NCI-H526 treated with DMSO at 0.1 percent for 48 hours (cell line): ENCODE data around the gene PDZRN3.
"Not testable (repeated sequence)": the region's sequence is repeated elsewhere in the genome, so short reads cannot be mapped to it uniquely, and the experiment has no call there.

ENCODE experiments used
- DNase-seq: peaks from one replicate; lab custom pipeline; 2025; lab: John Stamatoyannopoulos, UW

PDZRN3 gene

DNA sequence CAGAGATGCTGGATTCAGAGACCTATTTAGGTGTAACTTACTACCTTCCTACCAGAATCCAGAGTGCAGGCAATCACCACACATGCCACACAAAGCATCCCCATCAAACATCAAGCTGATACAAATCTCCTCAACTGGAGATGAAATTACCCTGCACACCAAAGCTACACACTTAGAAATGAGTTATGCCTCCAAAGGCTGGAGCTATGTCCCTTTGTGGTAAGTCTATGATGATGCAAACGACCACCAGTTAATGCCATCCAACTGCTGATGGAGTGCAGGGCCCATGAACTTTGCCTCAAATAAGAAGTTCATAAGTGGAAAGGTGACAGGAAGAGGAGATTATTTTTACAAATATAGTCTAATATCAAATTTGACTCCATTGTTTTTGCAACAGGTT lies 38.1 kb downstream of the PDZRN3 start:
- DNase-seq, result no peak

- peak; percentile 15 for DNase-seq
These were observed 38.6 kb downstream of the PDZRN3 start for GRCh38 chr3:73586190-73586589.

DNA sequence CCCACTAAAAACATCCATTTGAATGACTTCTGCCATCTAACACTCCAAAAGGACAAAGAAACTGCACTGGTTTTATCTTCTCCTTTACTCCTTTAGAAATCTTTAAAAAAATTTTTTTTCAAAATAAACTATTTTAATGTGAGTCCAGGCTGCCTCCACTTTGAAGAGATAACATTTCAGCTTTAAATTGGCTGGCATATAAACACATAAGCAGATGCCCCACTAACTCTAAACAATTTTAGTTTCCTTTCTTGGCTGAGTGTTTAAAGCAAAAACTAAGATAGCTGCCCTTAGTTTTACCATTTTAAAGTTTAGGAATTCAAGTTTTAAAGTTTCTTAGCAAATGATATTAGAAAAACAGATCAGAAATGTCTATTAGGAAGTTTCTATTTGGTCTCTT lies 39.9 kb downstream of the PDZRN3 start:
- DNase-seq, result no peak

DNA sequence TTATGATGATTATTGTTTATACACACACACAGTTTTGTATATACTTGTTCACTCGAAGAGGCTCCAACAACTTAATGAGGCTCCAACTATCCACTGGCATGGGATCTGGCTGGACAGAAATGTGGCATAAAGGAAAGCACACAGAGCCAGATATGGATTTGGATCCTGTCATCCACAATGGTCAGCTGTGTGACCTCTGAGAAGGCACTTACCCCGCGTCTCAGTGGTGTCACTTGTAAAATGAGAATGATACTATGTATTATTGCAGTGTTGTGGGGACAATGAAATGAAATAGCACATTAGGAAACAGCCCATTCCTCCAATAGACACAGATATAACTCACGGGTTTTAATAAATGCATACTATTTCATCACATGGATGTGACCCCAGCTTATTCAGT lies 42.2 kb downstream of the PDZRN3 start:
- no peak for DNase-seq

- no peak for DNase-seq
These were observed 43.5 kb downstream of the PDZRN3 start for GRCh38 chr3:73581134-73581846.

DNA sequence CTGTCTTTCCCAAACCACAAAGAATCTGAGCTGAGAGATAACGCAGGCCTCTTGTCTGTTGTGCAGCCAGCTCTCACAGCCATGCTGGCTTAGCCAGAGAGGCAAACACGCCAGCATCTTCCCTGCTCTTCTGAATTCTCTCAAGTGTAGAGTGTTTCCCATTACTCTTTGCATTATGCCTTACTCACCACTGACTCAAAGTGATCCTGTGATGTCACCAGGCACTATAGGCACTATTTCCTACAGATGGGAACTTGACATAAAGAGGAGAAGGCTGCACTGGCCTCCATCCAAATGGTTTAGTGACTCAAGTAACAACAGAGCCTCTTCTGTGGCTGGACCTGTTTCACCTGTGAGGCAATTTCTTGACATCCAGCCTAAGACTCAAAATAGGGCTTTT lies 44.4 kb downstream of the PDZRN3 start:
- DNase-seq, result no peak

- DNase-seq, result no peak
These were observed 47.0 kb downstream of the PDZRN3 start for GRCh38 chr3:73577704-73578103.

- DNase-seq, result no peak
These were observed 47.7 kb downstream of the PDZRN3 start for GRCh38 chr3:73576999-73577461.

GRCh38 chr3:73575953-73576352 lies 48.8 kb downstream of the PDZRN3 start:
- DNase-seq, result no peak

DNA sequence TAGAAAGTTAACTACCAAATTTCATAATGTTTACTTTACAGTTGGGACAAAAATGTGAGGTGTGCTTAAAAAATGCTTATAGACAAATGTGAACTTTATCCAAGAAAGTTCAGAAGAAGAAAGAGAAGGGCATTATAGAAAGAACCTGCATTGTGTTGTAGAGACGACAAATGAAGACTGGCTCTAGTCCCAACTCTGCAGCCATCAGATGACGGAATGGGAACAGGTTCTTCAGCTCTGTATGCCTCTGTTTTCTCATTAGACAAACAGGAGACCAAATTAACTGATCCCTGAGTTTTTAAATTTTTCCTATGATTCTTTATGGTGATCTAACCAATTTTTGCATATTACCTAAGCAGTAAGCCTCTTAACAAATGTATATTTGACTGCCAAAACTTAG lies 49.2 kb downstream of the PDZRN3 start:
- DNase-seq, result no peak

GRCh38 chr3:73573204-73573603 lies 51.5 kb downstream of the PDZRN3 start:
- no peak for DNase-seq

- DNase-seq, result no peak
These were observed 52.4 kb downstream of the PDZRN3 start for GRCh38 chr3:73572368-73572767.

DNA sequence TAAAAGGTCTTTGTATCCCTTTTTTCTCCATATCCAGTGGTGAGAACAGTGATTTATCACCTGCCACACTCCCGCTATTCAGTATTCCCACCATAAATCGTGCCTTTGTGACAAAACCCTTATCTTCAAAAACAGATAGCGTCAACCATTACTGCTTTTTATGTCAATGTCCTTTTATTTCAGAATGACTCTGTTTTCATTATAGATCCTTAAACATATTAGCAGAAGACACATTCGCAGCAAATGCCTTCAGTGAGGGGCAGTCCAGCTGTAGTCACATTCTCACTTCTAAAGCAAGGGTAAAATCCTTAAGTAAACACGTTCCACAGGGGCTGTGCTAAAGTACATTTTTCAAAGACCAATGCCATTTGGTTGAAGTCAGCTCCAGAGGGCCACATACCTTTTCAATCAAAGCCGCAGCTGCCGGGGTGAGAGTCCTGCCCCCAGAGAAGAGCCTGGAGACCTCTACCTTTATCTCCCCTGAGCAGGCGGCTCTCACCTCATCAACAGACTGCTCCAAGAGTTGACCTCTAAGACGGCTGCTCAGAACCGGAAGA lies 53.4 kb downstream of the PDZRN3 start:
- no peak for DNase-seq

GRCh38 chr3:73569246-73569760 lies 55.4 kb downstream of the PDZRN3 start:
- no peak for DNase-seq

DNA sequence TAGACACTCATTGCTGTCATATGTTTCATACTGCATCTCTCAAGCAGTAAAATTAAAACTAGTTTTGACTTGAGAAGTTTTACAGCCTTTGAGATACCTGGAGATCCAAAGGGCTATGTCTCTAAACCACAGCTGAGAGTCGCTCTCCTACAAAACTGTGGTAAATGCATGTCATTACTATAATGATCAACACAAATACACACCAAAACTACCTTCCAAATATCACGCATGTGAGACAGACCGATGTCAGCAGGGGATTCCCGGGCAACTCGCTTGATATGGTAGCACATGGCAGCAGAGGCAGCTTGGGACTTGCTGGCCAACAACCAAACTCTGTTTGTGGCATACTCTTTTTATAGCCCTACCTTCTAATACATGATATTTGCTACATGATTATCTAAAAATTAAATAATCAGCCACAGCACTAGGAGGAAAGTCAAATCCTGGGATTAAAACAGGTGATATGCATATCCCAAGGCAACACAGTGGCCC lies 56.3 kb downstream of the PDZRN3 start:
- DNase-seq, result no peak

GRCh38 chr3:73565374-73565773 lies 59.4 kb downstream of the PDZRN3 start:
- not testable (repeated sequence) for DNase-seq

DNA sequence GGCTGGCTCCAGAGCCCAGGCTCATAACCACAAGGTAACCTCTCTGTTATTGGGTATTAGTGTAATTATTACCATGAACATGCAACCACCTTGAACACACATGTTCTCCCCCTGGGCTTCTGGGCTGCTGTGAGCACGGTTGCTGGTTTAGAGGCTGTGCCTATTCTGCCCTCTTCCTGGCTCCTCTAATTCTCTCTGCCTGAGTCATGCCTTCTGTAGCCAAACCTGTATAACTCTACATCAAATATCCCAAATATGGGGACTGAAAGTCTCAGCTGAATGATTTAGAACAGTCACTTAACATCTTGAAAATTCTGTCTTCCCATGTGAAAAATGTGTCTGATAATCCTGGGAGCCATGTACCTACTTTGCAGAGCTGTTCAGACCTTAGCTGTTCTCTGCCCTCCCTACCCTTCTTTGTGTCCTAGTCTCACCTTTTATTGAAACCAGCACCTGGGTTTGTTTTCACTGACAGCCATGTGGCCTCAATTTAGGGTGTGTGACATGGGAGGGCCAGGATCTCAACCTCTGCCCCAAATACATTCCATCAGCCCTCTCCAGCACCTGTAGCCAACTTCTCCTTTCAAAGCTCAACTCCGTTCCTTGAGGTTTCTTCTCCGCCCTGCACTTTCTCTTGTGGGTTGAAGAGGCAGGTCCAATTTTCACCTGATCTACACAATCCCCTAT lies 60.7 kb downstream of the PDZRN3 start:
- DNase-seq, result no peak

DNA sequence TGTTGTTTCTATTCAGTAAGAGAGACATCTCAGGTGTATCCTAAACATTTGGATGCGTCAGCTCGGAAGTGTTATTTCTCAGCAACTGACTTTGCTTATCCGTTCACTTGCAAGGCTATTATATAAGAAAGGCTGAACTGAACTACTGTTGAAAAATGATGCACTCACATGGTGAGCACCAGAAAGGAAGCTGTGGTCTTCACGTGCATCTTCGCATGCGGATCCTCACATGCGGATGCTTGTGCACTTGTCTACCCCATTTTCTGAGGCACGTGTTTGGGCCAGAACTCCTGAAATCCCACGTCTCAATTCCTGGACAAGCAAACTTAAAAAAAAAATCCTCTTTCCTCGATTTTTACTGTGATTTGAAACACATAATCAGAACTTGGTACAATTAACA lies 63.2 kb downstream of the PDZRN3 start:
- no peak for DNase-seq

- peak; percentile 15 for DNase-seq
These were observed 65.0 kb downstream of the PDZRN3 start for GRCh38 chr3:73559749-73560148.

GRCh38 chr3:73558727-73559075 lies 66.0 kb downstream of the PDZRN3 start:
- DNase-seq, result no peak

- no peak for DNase-seq
These were observed 66.6 kb downstream of the PDZRN3 start for GRCh38 chr3:73557986-73558726.
